ENCODE results near the gene ENOX1.

The ENOX1 gene

GRCh38 chr13:43764349-43764748 lies 22.4 kb downstream of the ENOX1 start:
- no peak for DNase-seq (ENCODE audit: low read depth)
- TF ChIP-seq, protein P1, sequence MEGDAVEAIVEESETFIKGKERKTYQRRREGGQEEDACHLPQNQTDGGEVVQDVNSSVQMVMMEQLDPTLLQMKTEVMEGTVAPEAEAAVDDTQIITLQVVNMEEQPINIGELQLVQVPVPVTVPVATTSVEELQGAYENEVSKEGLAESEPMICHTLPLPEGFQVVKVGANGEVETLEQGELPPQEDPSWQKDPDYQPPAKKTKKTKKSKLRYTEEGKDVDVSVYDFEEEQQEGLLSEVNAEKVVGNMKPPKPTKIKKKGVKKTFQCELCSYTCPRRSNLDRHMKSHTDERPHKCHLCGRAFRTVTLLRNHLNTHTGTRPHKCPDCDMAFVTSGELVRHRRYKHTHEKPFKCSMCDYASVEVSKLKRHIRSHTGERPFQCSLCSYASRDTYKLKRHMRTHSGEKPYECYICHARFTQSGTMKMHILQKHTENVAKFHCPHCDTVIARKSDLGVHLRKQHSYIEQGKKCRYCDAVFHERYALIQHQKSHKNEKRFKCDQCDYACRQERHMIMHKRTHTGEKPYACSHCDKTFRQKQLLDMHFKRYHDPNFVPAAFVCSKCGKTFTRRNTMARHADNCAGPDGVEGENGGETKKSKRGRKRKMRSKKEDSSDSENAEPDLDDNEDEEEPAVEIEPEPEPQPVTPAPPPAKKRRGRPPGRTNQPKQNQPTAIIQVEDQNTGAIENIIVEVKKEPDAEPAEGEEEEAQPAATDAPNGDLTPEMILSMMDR (IDR thresholded peaks at IDR 0.05; ENCODE audit: insufficient read depth, low read depth, low read length, missing control alignments), result no peak
- no peak overlapping the region for H3K4me3 ChIP-seq (ENCODE audit: low read depth, low read length)

DNA sequence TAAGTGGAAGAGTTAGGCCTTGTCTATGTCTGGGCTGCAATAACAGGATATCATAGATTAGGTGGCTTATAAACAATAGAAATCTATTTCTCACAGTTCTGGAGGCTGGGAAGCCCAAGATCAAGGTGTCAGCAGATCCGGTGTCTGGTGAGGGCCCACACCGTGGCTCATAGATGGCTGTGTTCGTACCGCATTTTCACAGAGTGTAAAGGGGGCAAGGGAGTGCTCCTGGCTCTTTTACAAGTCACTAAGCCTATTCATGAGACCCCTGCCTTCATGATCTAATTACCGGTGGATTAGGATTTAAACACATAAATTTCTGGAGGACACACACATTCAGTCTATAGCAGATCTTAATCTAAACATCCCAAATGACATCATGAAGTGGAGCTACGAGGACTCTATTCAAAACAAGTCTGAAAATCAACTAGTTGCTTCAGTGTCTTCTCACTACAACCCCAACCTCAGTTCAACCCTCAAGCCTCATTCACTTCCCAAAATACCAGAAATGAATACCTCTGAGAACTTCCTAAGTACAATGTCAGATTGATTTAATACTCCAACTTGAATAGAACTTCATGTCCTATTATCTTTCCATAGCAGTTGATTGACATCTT lies 23.5 kb downstream of the ENOX1 start:
- TF ChIP-seq, protein P1 (IDR thresholded peaks at IDR 0.05; ENCODE audit: insufficient read depth, low read depth, low read length, missing control alignments), result no peak
- no peak overlapping the region for H3K4me3 ChIP-seq (ENCODE audit: low read depth, low read length)
- DNase-seq (ENCODE audit: low read depth), result no peak

GRCh38 chr13:43761616-43762315 lies 25.0 kb downstream of the ENOX1 start:
- DNase-seq (ENCODE audit: low read depth), result no peak
- H3K4me3 ChIP-seq (ENCODE audit: low read depth, low read length), result no peak overlapping the region

GRCh38 chr13:43760257-43760656 lies 26.5 kb downstream of the ENOX1 start:
- TF ChIP-seq, protein P1 (IDR thresholded peaks at IDR 0.05; ENCODE audit: insufficient read depth, low read depth, low read length, missing control alignments), result no peak
- no peak for DNase-seq (ENCODE audit: low read depth)
- no peak overlapping the region for H3K4me3 ChIP-seq (ENCODE audit: low read depth, low read length)

More at GRCh38 chr13:43761616-43762315, 25.0 kb downstream of the ENOX1 start:
- TF ChIP-seq, protein P1 (IDR thresholded peaks at IDR 0.05; ENCODE audit: insufficient read depth, low read depth, low read length, missing control alignments), result no peak

- peak; percentile 72 for DNase-seq (ENCODE audit: low read depth)
- H3K4me3 ChIP-seq (ENCODE audit: low read depth, low read length), result no peak overlapping the region
- TF ChIP-seq, protein P1 (IDR thresholded peaks at IDR 0.05; ENCODE audit: insufficient read depth, low read depth, low read length, missing control alignments), result no peak
Measured at GRCh38 chr13:43758834-43759233, 27.9 kb downstream of the ENOX1 start.

DNA sequence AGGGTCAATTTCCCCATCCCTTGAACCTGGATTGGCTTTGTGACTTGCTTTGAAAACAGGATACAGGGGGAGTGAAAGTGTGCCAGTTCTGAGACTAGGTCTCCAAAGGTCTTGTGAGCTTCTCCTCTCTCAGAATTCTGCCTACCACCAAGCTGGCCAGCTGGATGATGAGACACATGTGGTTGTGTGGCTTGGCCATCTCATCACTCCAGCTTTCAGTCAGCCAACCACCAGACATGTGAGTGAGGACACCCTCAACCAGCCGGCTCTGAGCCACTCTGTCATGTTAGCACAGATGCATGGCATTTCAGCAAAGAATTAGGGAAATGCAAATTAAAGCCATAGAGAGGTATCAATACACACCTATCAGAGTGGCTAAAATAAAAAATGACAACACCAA lies 29.5 kb downstream of the ENOX1 start:
- TF ChIP-seq, protein P1 (IDR thresholded peaks at IDR 0.05; ENCODE audit: insufficient read depth, low read depth, low read length, missing control alignments), result no peak
- DNase-seq (ENCODE audit: low read depth), result peak; percentile 69
- H3K4me3 ChIP-seq (ENCODE audit: low read depth, low read length), result no peak overlapping the region
